Smooth muscle cell (in vitro differentiated cells): Measurements from ENCODE around the gene MMP2. TPM values are rescaled to one million over a fixed set of nuclear protein-coding genes. Genes with fewer than 3 reads are reported as not detected.

Experiments
- DNase-seq: peaks from one replicate; lab custom pipeline; 2025; ENCODE audit not compliant: unreplicated experiment; lab: John Stamatoyannopoulos, UW
- H2AFZ ChIP-seq: fragments of 200-600 bp; sonication (generic); 2 replicates; pipeline ENCODE4 v1.6.0; 2016; ENCODE audit warnings: antibody characterized with exemption, low read depth, mild to moderate bottlenecking
- H3F3A ChIP-seq: fragments of 200-600 bp; sonication (generic); 2 replicates; pipeline ENCODE4 v1.6.0; 2017; ENCODE audit warnings: antibody characterized with exemption, low read depth
- H3K27ac ChIP-seq: fragments of 200-600 bp; sonication (generic); 2 replicates; pipeline ENCODE4 v1.5.1; 2016; ENCODE audit warnings: low read depth, mild to moderate bottlenecking
- H3K27me3 ChIP-seq: fragments of 200-600 bp; sonication (generic); 2 replicates; pipeline ENCODE4 v1.6.1; 2016; ENCODE audit warnings: low read depth, mild to moderate bottlenecking
- H3K36me3 ChIP-seq: fragments of 200-600 bp; sonication (generic); 2 replicates; pipeline ENCODE4 v1.5.1; 2016; ENCODE audit warnings: low read depth
- H3K4me1 ChIP-seq: fragments of 200-600 bp; sonication (generic); 2 replicates; pipeline ENCODE4 v1.5.1; 2016; ENCODE audit warnings: low read depth
- H3K4me2 ChIP-seq: fragments of 200-600 bp; sonication (generic); 2 replicates; pipeline ENCODE4 v1.6.0; 2016; ENCODE audit warnings: mild to moderate bottlenecking
- H3K4me3 ChIP-seq: fragments of 200-600 bp; sonication (generic); 2 replicates; pipeline ENCODE4 v1.5.1; 2016; ENCODE audit warnings: mild to moderate bottlenecking
- H3K79me2 ChIP-seq: fragments of 200-600 bp; sonication (generic); 2 replicates; pipeline ENCODE4 v1.6.0; 2016; ENCODE audit warnings: low read depth, mild to moderate bottlenecking
- H3K9ac ChIP-seq: fragments of 200-600 bp; sonication (generic); 2 replicates; pipeline ENCODE4 v1.6.0; 2016; ENCODE audit warnings: low read depth
- H3K9me3 ChIP-seq: fragments of 200-600 bp; sonication (generic); replicated peaks from 2 replicates; pipeline ENCODE4 v1.5.1; 2016; ENCODE audit warnings: low read depth
- H4K20me1 ChIP-seq: fragments of 200-600 bp; sonication (generic); 2 replicates; pipeline ENCODE4 v1.6.0; 2016; ENCODE audit warnings: low read depth
- CTCF ChIP-seq: fragments of 200-600 bp; sonication (generic); IDR thresholded peaks from 2 replicates; pipeline ENCODE4 v1.5.1; 2017; ENCODE audit warnings: borderline replicate concordance, mild to moderate bottlenecking, antibody characterized with exemption; ENCODE audit not compliant: insufficient read depth, poor library complexity, severe bottlenecking
- WGBS: methylation state at CpG from one replicate; pipeline ENCODE4 v1.1.7; 2016; ENCODE audit warnings: low lambda C conversion rate; 5-methylcytosine and 5-hydroxymethylcytosine counted together
- polyA plus RNA-seq: library from polyadenylated mRNA; unstranded; fragments of >200 nt; fragmentation: Nextera tagmentation; extraction: Ambion mirVana; gene quantifications from 2 replicates; pipeline ENCODE4 v1.2.1, GENCODE V29; 2016
- total RNA-seq: library from RNA; depleted of rRNA; stranded (reverse); fragments of >200 nt; gene quantifications from 2 replicates; pipeline ENCODE4 v1.2.3, GENCODE V29; 2014

Gene MMP2
- total and polyA plus RNA-seq, 2 experiments from 2014 or later = 431 to 746 TPM

DNA sequence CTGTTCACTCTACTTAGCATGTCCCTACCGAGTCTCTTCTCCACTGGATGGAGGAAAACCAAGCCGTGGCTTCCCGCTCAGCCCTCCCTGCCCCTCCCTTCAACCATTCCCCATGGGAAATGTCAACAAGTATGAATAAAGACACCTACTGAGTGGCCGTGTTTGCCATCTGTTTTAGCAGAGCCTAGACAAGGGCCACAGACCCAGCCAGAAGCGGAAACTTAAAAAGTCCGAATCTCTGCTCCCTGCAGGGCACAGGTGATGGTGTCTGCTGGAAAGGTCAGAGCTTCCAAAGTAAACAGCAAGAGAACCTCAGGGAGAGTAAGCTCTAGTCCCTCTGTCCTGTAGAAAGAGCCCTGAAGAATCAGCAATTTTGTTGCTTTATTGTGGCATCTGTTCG, 27.1 kb downstream of the MMP2 start:
- Histone ChIP-seq H3F3A (peaks cover 48% of the 10 kb centered on the region), H3K9me3 (no peaks in the 10 kb centered on the region), H3K4me1 (peaks cover 17% of the 10 kb centered on the region), H3K79me2 (peaks cover 11% of the 10 kb centered on the region), H3K36me3 (no peaks in the 10 kb centered on the region), H3K9ac (no peak overlapping the region), H3K27ac (no peak overlapping the region), H3K4me3 (no peak overlapping the region), H4K20me1 (no peaks in the 10 kb centered on the region), H3K4me2 (no peak overlapping the region), H2AFZ (no peak overlapping the region), H3K27me3 (no peaks in the 10 kb centered on the region)
- no peak for TF ChIP-seq CTCF
- 83% methylated on average over 7 of the region's 7 CpGs for WGBS
- no peak for DNase-seq

- Histone ChIP-seq H3K9me3 (no peaks in the 10 kb centered on the region), H3K4me2 (no peak overlapping the region), H4K20me1 (no peaks in the 10 kb centered on the region), H3K4me3 (no peak overlapping the region), H3K79me2 (peaks cover 18% of the 10 kb centered on the region), H2AFZ (no peak overlapping the region), H3K4me1 (peaks cover 16% of the 10 kb centered on the region), H3K9ac (no peak overlapping the region), H3F3A (peaks cover 43% of the 10 kb centered on the region), H3K36me3 (peaks cover 3% of the 10 kb centered on the region), H3K27me3 (no peaks in the 10 kb centered on the region), H3K27ac (no peak overlapping the region)
- no peak for TF ChIP-seq CTCF
- WGBS = 32% methylated on average over 4 of the region's 4 CpGs
- no peak for DNase-seq
Measured at GRCh38 chr16:55506708-55507107, 27.7 kb downstream of the MMP2 start.

- H2AFZ ChIP-seq = no peak overlapping the region
- no peak for DNase-seq
- H3K79me2 ChIP-seq = peaks cover 34% of the 10 kb centered on the region
- no peak overlapping the region for H3K27ac ChIP-seq
- peaks cover 27% of the 10 kb centered on the region for H3F3A ChIP-seq
- H3K27me3 ChIP-seq = no peaks in the 10 kb centered on the region
- no peak for TF ChIP-seq CTCF
- peaks cover 5% of the 10 kb centered on the region for H3K9me3 ChIP-seq
- H3K4me2 ChIP-seq = peak overlapping the region; percentile 99
- H4K20me1 ChIP-seq = no peaks in the 10 kb centered on the region
- H3K4me3 ChIP-seq = peak overlapping the region; percentile 88
- peaks cover 15% of the 10 kb centered on the region for H3K36me3 ChIP-seq
- H3K4me1 ChIP-seq = no peaks in the 10 kb centered on the region
- no peak overlapping the region for H3K9ac ChIP-seq
- WGBS = 62% methylated on average over 9 of the region's 9 CpGs
Measured at GRCh38 chr16:55508271-55508921, 29.4 kb downstream of the MMP2 start.
